ENCODE measurements around the gene M6PR.

DNA sequence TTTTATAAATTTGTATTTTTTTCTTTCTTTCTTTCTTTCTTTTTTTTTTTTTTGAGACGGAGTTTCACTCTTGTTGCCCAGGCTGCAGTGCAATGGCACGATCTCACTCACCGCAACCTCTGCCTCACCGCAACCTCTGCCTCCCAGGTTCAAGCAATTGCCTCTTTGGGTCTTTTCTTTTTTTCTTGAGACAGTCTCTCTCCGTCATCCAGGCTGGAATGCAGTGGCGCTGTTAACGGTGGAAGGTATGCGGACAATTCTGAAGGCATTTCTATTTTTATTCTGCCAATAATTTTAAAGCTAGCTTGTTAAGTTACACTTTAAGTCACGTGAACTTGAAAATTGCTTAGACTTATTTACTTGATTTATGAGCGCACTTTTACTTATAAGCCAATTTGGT lies 43.9 kb downstream of the M6PR start:
- TF ChIP-seq, protein P1, sequence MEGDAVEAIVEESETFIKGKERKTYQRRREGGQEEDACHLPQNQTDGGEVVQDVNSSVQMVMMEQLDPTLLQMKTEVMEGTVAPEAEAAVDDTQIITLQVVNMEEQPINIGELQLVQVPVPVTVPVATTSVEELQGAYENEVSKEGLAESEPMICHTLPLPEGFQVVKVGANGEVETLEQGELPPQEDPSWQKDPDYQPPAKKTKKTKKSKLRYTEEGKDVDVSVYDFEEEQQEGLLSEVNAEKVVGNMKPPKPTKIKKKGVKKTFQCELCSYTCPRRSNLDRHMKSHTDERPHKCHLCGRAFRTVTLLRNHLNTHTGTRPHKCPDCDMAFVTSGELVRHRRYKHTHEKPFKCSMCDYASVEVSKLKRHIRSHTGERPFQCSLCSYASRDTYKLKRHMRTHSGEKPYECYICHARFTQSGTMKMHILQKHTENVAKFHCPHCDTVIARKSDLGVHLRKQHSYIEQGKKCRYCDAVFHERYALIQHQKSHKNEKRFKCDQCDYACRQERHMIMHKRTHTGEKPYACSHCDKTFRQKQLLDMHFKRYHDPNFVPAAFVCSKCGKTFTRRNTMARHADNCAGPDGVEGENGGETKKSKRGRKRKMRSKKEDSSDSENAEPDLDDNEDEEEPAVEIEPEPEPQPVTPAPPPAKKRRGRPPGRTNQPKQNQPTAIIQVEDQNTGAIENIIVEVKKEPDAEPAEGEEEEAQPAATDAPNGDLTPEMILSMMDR (IDR thresholded peaks at IDR 0.05) = no peak
- no peak for TF ChIP-seq ZFX (IDR thresholded peaks at IDR 0.05; ENCODE audit: borderline replicate concordance)

Measured in 22Rv1 (cell line).